Esophagus muscularis mucosa (tissue), 4 donors: ENCODE results near the gene CALD1. TPM values are rescaled to one million over a fixed set of nuclear protein-coding genes. Genes with fewer than 3 reads are reported as not detected.
A peak's percentile ranks its signal among the peaks of the same experiment; 100 is the strongest.

Source experiments
- DNase-seq: peaks from one replicate; pipeline ENCODE4 v3.0.0-alpha.2; 2017; ENCODE audit errors: extremely low spot score
- H3K27ac ChIP-seq, 4 donors: fragments of 200-600 bp; sonication (generic); replicated peaks in 1 of 4; 1 replicate in 3 of 4; 2 replicates in 1 of 4; pipeline ENCODE4 v1.5.1; 2016 to 2019; ENCODE audit warnings: mild to moderate bottlenecking in 1 of 4
- H3K27me3 ChIP-seq, 4 donors: fragments of 200-600 bp; sonication (generic); one replicate each; pipeline versions ENCODE4 v1.5.1 to v1.6.0; 2016 to 2019
- H3K36me3 ChIP-seq, 4 donors: fragments of 200-600 bp; sonication (generic); one replicate each; pipeline ENCODE4 v1.5.1; 2016 to 2019
- H3K4me1 ChIP-seq, 4 donors: fragments of 200-600 bp; sonication (generic); one replicate each; pipeline ENCODE4 v1.5.1; 2016 to 2019
- H3K4me3 ChIP-seq, 4 donors: fragments of 200-600 bp; sonication (generic); 1 replicate in 2 of 4; 2 replicates in 2 of 4; pipeline ENCODE4 v1.5.1; 2016 to 2019; ENCODE audit warnings: mild to moderate bottlenecking in 4 of 4, moderate library complexity in 1 of 4
- H3K9me3 ChIP-seq, 4 donors: fragments of 200-600 bp; sonication (generic); 1 replicate in 3 of 4; 2 replicates in 1 of 4; pipeline ENCODE4 v1.5.1; 2016 to 2019
- CTCF ChIP-seq, 3 experiments: fragments of 200-600 bp in 2 of 3; fragments of 450-650 bp in 1 of 3; sonication (generic) in 2 of 3; IDR thresholded peaks; one replicate each; pipeline ENCODE4 v1.5.1; 2017 to 2019; ENCODE audit warnings: antibody characterized with exemption in 3 of 3, mild to moderate bottlenecking in 2 of 3, moderate library complexity in 1 of 3
- EP300 ChIP-seq: sonication (generic); formaldehyde crosslinking; IDR thresholded peaks from one replicate; pipeline ENCODE4 v1.6.1; 2017; ENCODE audit warnings: antibody characterized with exemption
- POLR2A ChIP-seq: fragments of 450-650 bp; IDR thresholded peaks from one replicate; pipeline ENCODE4 v1.6.1; 2017; ENCODE audit warnings: antibody characterized with exemption, moderate library complexity, mild to moderate bottlenecking, low read depth
- POLR2AphosphoS5 ChIP-seq, 2 donors: sonication (generic); formaldehyde crosslinking; IDR thresholded peaks; one replicate each; pipeline ENCODE4 v1.6.1; 2017; ENCODE audit warnings: antibody characterized with exemption in 2 of 2
- WGBS: methylation state at CpG from one replicate; pipeline ENCODE4 v1.1.5; 2018; 5-methylcytosine and 5-hydroxymethylcytosine counted together
- intact Hi-C: fragments of 100-400 bp; cut with DNase I; formaldehyde crosslinking; loops from one replicate; pipeline ENCODE4 v1.15.1; 2023
- total RNA-seq, 4 donors: library from RNA; depleted of rRNA; stranded (reverse); fragments of >200 nt; gene quantifications; one replicate each; pipeline versions ENCODE4 v1.1.0 to v1.2.1, GENCODE V29; 2016

Gene CALD1
- total RNA-seq, 4 donors from 2014 or later = 2,057 to 3,140 (median 2,687) TPM

- no peak for TF ChIP-seq EP300
- peak in 1 of 3 experiments; percentile 16 for TF ChIP-seq CTCF (IDR thresholded peaks at IDR 0.05)
- H3K27ac ChIP-seq = peak overlapping the region; percentile 50 to 87 (median 82)
- peaks cover 6 to 34% (median 25%) of the 10 kb centered on the region in 4 donors for H3K36me3 ChIP-seq
- intact Hi-C loops = no loop called here
- H3K4me1 ChIP-seq = peaks cover 57 to 100% (median 98%) of the 10 kb centered on the region in 4 donors
- DNase-seq = no peak
- no peaks in the 10 kb centered on the region for H3K27me3 ChIP-seq
- 94% methylated on average over 3 of the region's 3 CpGs for WGBS
- H3K9me3 ChIP-seq = no peaks in the 10 kb centered on the region
- H3K4me3 ChIP-seq = no peak overlapping the region
These were observed 66.0 kb downstream of the CALD1 start for GRCh38 chr7:134845461-134845860.

GRCh38 chr7:134847851-134848588 lies 68.6 kb downstream of the CALD1 start:
- DNase-seq = no peak
- H3K4me3 ChIP-seq = no peak overlapping the region
- TF ChIP-seq POLR2A (no peak), POLR2AphosphoS5 (IDR thresholded peaks at IDR 0.05) (no peak), EP300 (no peak), CTCF (IDR thresholded peaks at IDR 0.05) (no peak)
- intact Hi-C loops = no loop called here
- 34% methylated on average over 7 of the region's 7 CpGs for WGBS
- peaks cover 6 to 32% (median 25%) of the 10 kb centered on the region in 4 donors for H3K36me3 ChIP-seq
- H3K4me1 ChIP-seq = peaks cover 50 to 100% (median 99%) of the 10 kb centered on the region in 4 donors
- H3K27me3 ChIP-seq = no peaks in the 10 kb centered on the region
- H3K9me3 ChIP-seq = no peaks in the 10 kb centered on the region
- H3K27ac ChIP-seq = peak overlapping the region; percentile 76 to 87 (median 82)

- intact Hi-C loops = no loop called here
- Histone ChIP-seq H3K4me1 (peaks cover 43 to 98% (median 96%) of the 10 kb centered on the region in 4 donors), H3K27ac (peak overlapping the region; percentile 77 to 87 (median 82)), H3K27me3 (no peaks in the 10 kb centered on the region), H3K4me3 (no peak overlapping the region), H3K9me3 (no peaks in the 10 kb centered on the region), H3K36me3 (peaks cover 6 to 19% (median 13%) of the 10 kb centered on the region in 4 donors)
- TF ChIP-seq POLR2A (no peak), CTCF (IDR thresholded peaks at IDR 0.05) (no peak), POLR2AphosphoS5 (IDR thresholded peaks at IDR 0.05) (peak; percentile 70 to 71), EP300 (peak; percentile 54)
- 40% methylated on average over 2 of the region's 2 CpGs for WGBS
- no peak for DNase-seq
These were observed 70.6 kb downstream of the CALD1 start for GRCh38 chr7:134850066-134850465.

GRCh38 chr7:134851141-134851540 lies 71.7 kb downstream of the CALD1 start:
- no peak for DNase-seq
- intact Hi-C loops = no loop called here
- 68% methylated on average over 3 of the region's 3 CpGs for WGBS
- Histone ChIP-seq H3K27ac (peak overlapping the region; percentile 77 to 87 (median 82)), H3K4me3 (no peak overlapping the region), H3K27me3 (no peaks in the 10 kb centered on the region), H3K36me3 (peaks cover 0 to 8% (median 3%) of the 10 kb centered on the region in 4 donors), H3K9me3 (no peaks in the 10 kb centered on the region), H3K4me1 (peaks cover 50 to 98% (median 96%) of the 10 kb centered on the region in 4 donors)
- TF ChIP-seq EP300 (no peak), CTCF (IDR thresholded peaks at IDR 0.05) (no peak), POLR2A (no peak), POLR2AphosphoS5 (IDR thresholded peaks at IDR 0.05) (no peak)

- Histone ChIP-seq H3K27ac (peak overlapping the region; percentile 77 to 87 (median 82)), H3K4me1 (peaks cover 46 to 97% (median 95%) of the 10 kb centered on the region in 4 donors), H3K4me3 (no peak overlapping the region), H3K27me3 (no peaks in the 10 kb centered on the region), H3K9me3 (no peaks in the 10 kb centered on the region), H3K36me3 (peaks cover 0 to 6% (median 0%) of the 10 kb centered on the region in 4 donors)
- DNase-seq = no peak
- WGBS = 37% methylated on average over 2 of the region's 2 CpGs
- intact Hi-C loops = no loop called here
- TF ChIP-seq POLR2AphosphoS5 (IDR thresholded peaks at IDR 0.05) (peak in 1 of 2 donors; percentile 3), EP300 (no peak), CTCF (IDR thresholded peaks at IDR 0.05) (no peak), POLR2A (no peak)
These were observed 73.2 kb downstream of the CALD1 start for GRCh38 chr7:134852625-134853024.
